Epithelial cell of proximal tubule (primary cell): ENCODE data around the gene DNAJB12. TPM values are rescaled to one million over a fixed set of nuclear protein-coding genes. Genes with fewer than 3 reads are reported as not detected.

Experiments used
- DNase-seq: peaks from one replicate; pipeline ENCODE4 v3.0.0-alpha.2; 2011; ENCODE audit warnings: low read depth
- H3K4me3 ChIP-seq: 2 replicates; pipeline ENCODE4 v1.5.1; 2011; ENCODE audit warnings: low read depth, mild to moderate bottlenecking, low read length
- total RNA-seq: library from RNA; depleted of rRNA; stranded (reverse); fragments of >200 nt; gene quantifications from 2 replicates; pipeline ENCODE4 v1.2.3, GENCODE V29; 2015
- TF ChIP-seq, protein P1 (sequence below): conservative IDR thresholded peaks from 2 replicates; pipeline ENCODE4 v1.5.1; 2012; ENCODE audit warnings: low read depth, mild to moderate bottlenecking, low read length

The DNAJB12 gene
- total RNA-seq, 1 donor from 2014 or later = 25.0 TPM

DNA sequence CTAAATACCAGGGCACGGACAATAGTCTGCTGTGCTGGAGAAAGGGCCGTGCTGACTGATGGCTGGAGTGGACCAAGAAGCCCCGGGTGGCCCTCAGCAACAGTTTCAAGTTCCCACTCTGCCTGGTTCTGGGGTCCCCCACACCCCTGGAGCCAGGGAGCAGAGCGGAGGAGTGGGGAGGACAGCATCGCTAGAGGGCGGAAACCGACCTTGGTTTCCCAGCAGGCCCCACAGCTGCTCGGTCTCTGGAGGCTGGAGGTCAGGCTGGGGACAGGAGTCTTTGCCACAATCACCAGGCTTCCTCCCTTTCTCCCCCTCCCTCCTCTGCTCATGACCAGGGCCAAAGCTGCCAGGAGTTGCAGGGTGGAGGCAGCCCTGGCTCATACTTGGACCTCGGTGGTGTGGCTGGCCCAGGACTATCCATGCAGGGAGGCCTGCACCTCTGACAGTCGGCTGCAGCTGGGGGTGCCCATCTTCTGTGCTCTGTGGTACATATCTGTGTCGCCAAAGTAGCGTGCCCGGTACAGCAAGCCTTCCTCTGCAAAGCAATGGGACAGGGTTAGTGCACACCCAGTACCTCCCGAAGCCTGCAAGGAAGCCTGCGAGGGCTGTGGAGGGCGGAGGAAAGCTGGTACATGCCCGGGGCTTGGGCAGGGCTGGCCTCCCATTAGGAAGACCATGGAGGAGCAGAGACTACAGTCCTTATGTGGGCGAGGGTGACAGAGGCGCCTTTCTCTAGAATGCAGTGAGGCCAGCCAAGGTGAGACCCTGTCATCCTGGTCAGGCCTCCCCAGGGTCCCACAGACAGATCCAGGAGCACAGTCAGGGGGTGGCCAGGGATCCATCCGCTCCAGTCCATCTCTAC lies 19.1 kb downstream of the DNAJB12 start:
- TF ChIP-seq, protein P1, sequence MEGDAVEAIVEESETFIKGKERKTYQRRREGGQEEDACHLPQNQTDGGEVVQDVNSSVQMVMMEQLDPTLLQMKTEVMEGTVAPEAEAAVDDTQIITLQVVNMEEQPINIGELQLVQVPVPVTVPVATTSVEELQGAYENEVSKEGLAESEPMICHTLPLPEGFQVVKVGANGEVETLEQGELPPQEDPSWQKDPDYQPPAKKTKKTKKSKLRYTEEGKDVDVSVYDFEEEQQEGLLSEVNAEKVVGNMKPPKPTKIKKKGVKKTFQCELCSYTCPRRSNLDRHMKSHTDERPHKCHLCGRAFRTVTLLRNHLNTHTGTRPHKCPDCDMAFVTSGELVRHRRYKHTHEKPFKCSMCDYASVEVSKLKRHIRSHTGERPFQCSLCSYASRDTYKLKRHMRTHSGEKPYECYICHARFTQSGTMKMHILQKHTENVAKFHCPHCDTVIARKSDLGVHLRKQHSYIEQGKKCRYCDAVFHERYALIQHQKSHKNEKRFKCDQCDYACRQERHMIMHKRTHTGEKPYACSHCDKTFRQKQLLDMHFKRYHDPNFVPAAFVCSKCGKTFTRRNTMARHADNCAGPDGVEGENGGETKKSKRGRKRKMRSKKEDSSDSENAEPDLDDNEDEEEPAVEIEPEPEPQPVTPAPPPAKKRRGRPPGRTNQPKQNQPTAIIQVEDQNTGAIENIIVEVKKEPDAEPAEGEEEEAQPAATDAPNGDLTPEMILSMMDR = no peak
- H3K4me3 ChIP-seq = no peak overlapping the region
- no peak for DNase-seq

GRCh38 chr10:72334825-72335393 lies 19.8 kb downstream of the DNAJB12 start:
- H3K4me3 ChIP-seq = no peak overlapping the region
- TF ChIP-seq, protein P1 = peak; percentile 44
- DNase-seq = peak; percentile 80

DNA sequence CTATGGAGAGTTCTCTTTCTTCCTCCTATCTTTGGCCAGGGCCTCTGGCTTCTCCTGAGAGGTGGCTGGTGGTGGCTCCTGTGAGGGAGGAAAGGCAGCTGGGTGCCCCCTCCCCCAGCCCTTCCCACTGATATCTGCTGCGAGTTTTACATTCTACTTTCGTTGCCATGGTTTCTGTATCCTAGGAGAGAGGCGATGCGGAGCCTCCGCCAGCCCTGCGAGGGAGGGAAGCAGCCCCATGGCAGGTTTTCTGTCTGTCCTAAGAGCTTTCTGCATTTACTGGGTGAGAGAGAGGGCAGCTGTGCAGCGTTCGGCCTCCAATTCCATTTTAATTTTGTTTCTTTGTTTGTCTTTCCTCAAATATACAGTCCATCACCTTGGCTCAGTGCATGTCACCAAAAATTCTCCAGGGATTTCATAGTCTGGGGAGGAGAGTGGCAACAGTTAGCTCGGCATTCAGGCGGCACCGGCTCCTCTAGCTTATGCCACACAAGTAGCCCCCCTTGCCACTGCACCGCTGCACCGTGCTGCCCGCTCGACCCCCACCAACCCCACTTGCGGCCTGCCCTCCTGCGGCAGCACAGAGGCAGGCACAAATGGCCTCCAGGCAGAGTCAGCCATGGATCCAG lies 20.4 kb downstream of the DNAJB12 start:
- no peak overlapping the region for H3K4me3 ChIP-seq
- DNase-seq = no peak
- TF ChIP-seq, protein P1 = no peak

GRCh38 chr10:72333112-72334015 lies 21.4 kb downstream of the DNAJB12 start:
- TF ChIP-seq, protein P1 = no peak
- DNase-seq = no peak
- H3K4me3 ChIP-seq = no peak overlapping the region

- TF ChIP-seq, protein P1 = no peak
- DNase-seq = no peak
- no peak overlapping the region for H3K4me3 ChIP-seq
These were observed 22.2 kb downstream of the DNAJB12 start for GRCh38 chr10:72332423-72333111.
